ENCODE measurements around the gene ARHGAP45.

DNA sequence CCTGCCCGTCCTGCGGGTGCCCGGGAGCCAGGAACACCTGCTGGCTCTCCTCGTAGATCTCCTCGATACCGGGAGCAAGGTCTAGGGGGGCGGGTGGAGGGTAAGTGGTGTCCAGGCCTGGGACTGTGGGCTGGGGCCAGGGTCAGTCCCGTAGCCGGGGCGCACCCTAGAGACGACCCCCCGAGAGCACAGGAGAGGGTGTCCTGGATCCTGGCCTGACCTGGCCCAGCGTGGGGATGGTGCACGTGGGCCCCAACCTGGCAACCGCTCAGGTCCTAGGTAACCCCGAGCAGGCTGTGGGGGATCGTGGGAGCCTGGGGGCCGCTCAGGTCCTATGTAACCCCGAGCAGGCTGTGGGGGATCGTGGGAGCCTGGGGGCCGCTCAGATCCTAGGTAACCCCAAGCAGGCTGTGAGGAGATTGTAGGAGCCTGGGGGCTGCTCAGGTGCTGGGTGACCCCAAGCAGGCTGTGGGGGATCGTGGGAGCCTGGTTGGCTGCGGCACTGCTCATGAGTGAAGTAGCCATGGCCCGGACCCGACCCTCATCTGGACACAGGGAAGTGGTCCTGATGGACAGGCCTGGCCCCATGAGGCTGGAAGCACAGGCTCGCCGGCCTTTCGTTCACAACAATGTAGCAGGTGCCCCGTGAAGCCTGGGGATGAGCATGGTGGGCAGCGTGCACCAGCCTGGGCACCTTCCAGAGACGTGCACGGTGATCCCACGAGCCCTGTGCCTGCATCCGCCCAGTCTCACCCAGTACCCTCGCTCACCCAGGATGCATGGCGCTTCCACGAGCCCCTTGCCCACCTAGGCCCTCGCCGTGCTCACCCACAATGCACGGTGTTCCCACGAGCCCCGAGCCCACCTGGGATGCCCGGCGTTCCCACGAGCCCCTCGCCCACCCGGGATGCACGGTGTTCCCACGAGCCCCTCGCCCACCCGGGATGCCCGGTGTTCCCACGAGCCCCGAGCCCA lies 43.0 kb downstream of the ARHGAP45 start:
- TF ChIP-seq, protein P1, sequence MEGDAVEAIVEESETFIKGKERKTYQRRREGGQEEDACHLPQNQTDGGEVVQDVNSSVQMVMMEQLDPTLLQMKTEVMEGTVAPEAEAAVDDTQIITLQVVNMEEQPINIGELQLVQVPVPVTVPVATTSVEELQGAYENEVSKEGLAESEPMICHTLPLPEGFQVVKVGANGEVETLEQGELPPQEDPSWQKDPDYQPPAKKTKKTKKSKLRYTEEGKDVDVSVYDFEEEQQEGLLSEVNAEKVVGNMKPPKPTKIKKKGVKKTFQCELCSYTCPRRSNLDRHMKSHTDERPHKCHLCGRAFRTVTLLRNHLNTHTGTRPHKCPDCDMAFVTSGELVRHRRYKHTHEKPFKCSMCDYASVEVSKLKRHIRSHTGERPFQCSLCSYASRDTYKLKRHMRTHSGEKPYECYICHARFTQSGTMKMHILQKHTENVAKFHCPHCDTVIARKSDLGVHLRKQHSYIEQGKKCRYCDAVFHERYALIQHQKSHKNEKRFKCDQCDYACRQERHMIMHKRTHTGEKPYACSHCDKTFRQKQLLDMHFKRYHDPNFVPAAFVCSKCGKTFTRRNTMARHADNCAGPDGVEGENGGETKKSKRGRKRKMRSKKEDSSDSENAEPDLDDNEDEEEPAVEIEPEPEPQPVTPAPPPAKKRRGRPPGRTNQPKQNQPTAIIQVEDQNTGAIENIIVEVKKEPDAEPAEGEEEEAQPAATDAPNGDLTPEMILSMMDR (IDR thresholded peaks at IDR 0.05): no peak
- no peak for TF ChIP-seq POLR2A (IDR thresholded peaks at IDR 0.05)

Measured in body of pancreas (tissue), 4 donors.